SK-N-SH treated with all-trans-retinoic acid at 6 μM for 48 hours (cell line): ENCODE measurements around the gene ST6GALNAC6.

Source experiments
- CREB5 ChIP-seq: fragments of 250-450 bp; sonication (Bioruptor Pico); IDR thresholded peaks from 2 replicates; pipeline ENCODE4 v1.5.1; 2020; ENCODE audit warnings: low read depth, mild to moderate bottlenecking, moderate library complexity
- PATZ1 ChIP-seq: fragments of 250-450 bp; sonication (Bioruptor Pico); IDR thresholded peaks from 2 replicates; pipeline ENCODE4 v1.8.0; 2020; ENCODE audit warnings: mild to moderate bottlenecking, moderate library complexity, borderline replicate concordance
- RARB ChIP-seq: fragments of 250-450 bp; sonication (Bioruptor Pico); IDR thresholded peaks from 2 replicates; pipeline ENCODE4 v1.8.0; 2021; ENCODE audit warnings: mild to moderate bottlenecking, moderate library complexity
- SNAI2 ChIP-seq: fragments of 250-450 bp; sonication (Bioruptor Pico); IDR thresholded peaks from 2 replicates; pipeline ENCODE4 v1.5.0; 2020; ENCODE audit warnings: mild to moderate bottlenecking, moderate library complexity
- TF ChIP-seq, protein P1 (sequence below): fragments of 250-450 bp; sonication (Bioruptor Pico); IDR thresholded peaks from 2 replicates; pipeline ENCODE4 v1.8.0; 2021; ENCODE audit warnings: low read depth, mild to moderate bottlenecking, moderate library complexity, borderline replicate concordance

GRCh38 chr9:127910613-127911205 lies 11.3 kb upstream of the ST6GALNAC6 start:
- TF ChIP-seq CREB5 (CRISPR knock-in tag) = no peak
- TF ChIP-seq, protein P1, sequence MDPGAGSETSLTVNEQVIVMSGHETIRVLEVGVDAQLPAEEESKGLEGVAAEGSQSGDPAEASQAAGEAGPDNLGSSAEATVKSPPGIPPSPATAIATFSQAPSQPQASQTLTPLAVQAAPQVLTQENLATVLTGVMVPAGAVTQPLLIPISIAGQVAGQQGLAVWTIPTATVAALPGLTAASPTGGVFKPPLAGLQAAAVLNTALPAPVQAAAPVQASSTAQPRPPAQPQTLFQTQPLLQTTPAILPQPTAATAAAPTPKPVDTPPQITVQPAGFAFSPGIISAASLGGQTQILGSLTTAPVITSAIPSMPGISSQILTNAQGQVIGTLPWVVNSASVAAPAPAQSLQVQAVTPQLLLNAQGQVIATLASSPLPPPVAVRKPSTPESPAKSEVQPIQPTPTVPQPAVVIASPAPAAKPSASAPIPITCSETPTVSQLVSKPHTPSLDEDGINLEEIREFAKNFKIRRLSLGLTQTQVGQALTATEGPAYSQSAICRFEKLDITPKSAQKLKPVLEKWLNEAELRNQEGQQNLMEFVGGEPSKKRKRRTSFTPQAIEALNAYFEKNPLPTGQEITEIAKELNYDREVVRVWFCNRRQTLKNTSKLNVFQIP (CRISPR knock-in tag) = no peak
- TF ChIP-seq RARB (CRISPR knock-in tag) = no peak
- no peak for TF ChIP-seq PATZ1 (CRISPR knock-in tag)
- TF ChIP-seq SNAI2 (CRISPR knock-in tag) = no peak
